Activated T-cell treated with anti-CD3 and anti-CD28 coated beads for 48 hours (primary cell): Measurements from ENCODE around the gene OR13J1.
"Not testable (repeated sequence)": the region's sequence is repeated elsewhere in the genome, so short reads cannot be mapped to it uniquely, and the experiment has no call there.

Experiments
- DNase-seq: peaks from one replicate; pipeline ENCODE4 v3.0.0-alpha.2; 2020; ENCODE audit warnings: low read depth

Gene OR13J1

DNA sequence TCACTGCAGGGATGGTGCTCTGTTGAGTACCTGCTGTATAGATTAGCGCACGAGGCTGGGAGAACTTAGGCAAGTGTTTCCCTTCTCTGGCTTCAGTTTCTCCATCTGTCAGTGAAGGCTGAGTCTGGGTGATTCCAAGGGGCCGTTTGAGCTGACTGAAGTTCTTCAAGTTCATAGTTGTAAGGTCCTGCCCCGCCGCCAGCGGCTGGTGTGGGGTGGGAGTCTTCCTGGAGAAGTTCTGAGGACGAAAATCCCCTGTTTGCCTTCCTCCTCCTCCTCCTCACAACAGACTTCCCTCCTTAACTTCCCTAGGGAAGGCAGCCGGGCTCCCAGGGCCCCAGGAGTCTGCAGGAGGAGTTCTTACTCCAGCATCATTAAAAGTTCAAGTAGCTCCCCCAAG, 34.1 kb upstream of the OR13J1 start:
- DNase-seq, result no peak

DNA sequence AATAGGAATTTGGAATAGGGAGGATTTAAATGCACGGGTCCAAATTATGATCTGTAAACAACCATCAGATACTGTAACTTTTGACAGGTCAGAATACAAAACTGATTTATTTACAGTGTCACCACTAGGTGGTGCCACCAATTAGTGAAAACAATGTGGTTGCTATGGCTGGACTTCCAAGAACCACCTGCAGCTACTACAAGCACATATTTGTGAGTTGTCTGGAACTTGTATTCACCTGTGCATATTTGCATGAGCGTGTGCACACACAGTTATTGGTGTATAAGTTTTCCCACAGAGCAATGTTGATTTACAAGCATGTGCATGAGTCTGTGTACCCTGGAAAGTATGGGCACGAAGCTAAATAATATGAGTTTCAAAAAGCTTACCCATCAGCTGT, 32.8 kb upstream of the OR13J1 start:
- DNase-seq, result no peak

DNA sequence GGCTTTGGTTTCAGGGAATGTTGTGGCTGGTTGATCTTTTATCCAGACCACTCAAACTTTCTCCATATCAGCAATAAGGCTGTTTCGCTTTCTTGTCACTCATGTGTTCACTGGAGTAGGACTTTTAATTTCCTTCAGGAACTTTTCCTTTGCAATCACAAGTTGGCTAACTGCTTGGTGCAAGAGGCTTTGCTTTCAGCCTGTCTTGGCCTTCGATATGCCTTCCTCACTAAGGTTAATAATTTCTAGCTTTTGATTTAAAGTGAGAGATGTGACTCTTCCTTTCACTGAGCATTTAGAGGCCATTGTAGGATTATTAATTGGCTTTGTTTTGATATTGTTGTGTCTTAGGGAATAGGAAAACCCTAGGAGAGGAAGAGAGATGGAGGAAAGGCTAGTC, 28.8 kb upstream of the OR13J1 start:
- DNase-seq, result no peak

DNA sequence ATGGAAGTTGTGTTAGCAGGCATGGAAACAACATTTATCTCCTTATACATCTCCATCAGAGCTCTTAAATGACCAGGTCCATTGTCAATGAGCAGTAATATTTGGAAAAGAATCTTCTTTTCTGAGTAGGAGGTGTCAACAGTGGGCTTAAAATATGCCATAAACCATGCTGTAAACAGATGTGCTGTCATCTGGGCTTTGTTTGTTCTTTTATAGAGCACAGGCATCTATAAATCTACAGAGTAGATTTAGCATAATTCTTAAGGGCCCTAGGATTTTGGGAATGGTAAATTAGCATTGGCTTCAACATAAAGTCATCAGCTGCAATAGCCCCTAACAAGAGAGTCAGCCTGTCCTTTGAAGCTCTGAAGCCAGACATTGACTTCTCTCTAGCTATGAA, 28.1 kb upstream of the OR13J1 start:
- no peak for DNase-seq

DNA sequence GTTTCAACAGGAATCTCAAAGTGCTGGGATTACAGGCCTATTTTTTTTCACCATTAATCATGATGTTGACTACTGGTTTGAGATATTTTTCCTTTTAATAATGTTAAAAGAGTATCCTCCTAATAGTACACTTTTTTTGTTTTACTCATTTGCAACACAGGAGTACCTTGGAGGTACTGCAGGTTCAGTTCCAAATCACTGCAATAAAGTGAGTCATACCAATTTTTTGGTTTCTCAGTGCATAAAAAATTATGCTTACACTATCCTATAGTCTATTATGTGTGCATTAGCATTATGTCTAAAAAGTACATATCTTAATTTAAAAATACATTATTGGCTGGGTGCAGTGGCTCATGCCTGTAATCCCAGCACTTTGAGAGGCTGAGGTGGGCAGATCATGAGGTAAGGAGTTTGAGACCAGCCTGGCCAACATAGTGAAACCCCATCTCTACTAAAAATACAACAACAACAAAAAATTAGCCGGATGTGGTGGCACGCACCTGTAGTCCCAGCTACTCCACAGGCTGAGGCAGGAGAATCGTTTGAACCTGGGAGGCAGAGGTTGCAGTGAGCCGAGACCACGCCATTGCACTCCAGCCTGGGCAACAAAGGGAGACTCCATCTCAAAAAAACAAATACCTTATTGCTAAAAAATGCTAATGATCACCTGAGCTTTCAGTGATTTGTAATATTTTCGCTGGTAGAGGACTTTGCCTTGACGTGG, 27.3 kb upstream of the OR13J1 start:
- DNase-seq, result not testable (repeated sequence)

DNA sequence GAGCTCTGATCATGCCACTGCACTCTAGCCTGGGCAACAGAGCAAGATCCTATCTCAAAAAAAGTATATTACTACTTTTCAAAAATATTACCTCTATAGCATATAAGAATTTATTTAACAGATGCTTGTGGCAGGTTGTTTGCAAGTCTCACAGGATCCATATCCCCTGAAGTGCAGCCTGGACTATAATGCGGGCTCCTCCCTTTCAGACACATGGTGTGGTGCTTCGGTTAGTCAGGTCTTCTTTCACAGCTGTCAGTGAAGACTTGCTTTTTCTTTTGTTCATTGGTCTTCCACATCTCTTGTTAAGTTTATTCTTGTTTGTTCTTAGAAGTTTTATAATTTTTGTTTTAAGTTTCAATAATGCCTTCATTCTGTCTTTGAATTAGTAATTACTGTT, 26.4 kb upstream of the OR13J1 start:
- DNase-seq, result no peak

DNA sequence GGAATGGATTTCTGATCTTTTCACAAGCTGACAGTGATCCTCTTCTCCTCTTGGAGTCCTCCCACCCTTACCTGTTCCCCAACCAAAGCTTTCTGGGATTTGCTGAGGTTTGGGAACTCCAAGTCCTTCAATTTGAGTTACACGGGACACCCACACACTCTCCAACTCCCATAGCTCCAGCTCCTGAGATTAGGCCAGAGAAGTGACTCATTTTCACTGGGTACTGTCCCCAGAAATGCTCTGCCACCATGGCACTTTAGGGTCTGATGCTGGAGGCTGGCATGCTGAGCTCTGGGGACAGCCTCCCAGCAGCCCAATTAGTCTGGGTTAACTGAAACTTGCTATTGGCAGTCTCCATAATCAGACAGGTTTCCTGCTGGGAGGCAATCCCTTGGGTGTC, 21.9 kb upstream of the OR13J1 start:
- DNase-seq, result no peak

DNA sequence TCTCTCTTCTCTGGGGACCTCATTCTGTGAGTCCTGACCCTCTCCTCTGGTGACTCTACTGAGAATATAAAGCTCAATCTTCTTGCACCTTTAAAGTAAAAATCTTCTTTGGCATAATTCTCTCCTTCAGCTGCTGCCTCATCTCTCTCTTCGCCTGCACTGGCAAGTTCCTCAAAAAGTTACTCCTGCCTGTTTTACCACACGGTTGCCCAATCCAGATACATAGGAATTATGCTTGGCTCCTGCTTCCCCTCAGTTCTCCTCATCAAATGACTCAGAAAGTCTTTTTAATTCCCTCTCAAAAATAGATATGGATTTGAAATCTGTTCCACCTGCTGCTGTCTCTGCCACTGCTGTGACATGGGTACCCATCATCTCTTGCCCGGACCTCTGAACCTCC, 21.4 kb upstream of the OR13J1 start:
- no peak for DNase-seq

DNA sequence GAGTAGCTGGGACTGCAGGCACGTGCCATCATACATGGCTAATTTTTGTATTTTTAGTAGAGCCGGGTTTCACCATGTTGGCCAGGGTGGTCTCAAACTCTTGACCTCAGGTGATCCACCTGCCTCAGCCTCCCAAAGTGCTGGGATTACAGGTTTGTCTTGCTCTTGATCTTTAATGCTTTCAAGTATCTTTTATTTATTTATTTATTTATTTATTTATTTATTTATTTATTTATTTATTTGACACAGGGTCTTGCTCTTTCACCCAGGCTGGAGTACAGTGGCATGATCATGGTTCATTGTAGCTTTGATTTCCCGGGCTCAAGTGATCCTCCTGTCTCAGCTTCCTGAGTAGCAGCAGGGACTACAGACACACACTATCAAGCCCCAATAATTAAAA, 14.7 kb upstream of the OR13J1 start:
- DNase-seq, result not testable (repeated sequence)

DNA sequence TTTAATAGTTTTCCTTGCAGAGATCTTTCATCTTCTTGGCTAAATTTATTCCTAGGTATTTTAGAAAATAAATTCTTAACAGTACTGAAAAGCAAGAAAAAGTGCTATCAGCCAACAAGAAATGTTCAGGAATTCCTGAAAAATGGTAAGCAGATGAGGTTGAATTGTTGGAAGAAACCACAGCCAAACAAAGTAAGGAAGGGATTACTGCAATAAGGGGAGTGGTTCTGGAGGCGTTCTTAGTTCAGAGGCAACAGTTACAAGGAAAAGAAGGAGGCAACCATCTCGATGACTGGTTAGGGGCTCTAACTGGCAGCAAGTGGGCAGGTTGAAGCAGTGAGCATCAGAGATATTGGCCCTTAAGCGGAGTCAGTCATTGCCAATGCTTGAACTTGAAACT, 12.8 kb upstream of the OR13J1 start:
- DNase-seq, result no peak

DNA sequence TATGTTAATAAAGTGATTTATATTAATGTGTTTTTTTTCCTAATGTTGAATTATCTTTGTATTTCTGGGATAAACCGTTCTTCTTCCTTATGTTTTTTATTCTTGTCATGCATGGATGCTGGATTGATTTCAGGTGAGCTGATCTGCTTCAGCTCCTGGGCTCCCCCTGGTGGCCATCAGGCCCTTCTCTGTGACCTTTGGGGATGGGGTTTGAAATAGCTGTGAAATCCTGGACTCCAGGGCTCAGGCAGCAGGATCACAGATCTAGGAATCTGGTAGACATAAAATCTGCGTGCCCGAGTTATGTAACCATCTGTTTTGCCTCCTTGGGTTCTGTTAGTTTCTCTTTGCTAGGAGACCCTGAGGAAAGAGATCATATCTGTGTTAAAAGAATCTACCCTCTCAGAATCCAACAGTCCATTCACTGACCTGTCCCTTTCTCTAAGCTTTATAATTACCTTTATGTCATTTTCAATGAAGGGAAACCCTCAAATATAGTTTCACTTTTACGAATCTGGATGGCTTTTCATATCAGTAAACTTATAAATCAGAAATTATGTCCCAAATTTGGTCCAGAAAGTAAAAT, 12.2 kb upstream of the OR13J1 start:
- peak; percentile 70 for DNase-seq

DNA sequence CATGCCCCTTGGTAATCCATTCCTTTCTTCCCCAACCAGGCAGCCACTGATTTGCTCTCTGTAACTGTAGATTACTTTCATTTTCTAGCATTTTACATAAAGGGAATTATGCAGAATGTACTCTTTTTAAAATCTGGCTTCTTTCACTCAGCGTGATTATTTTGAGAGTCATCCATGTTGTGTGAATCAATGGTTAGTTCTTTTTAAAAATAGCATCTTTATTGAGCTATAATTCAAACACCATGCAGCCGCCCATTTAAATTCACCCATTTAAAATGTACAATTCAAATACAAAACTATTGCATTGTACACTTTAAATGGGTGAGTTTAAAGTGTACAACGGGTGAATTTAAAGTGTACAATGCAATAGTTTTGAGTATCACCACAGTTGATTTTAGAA, 2.3 kb upstream of the OR13J1 start:
- DNase-seq, result no peak

DNA sequence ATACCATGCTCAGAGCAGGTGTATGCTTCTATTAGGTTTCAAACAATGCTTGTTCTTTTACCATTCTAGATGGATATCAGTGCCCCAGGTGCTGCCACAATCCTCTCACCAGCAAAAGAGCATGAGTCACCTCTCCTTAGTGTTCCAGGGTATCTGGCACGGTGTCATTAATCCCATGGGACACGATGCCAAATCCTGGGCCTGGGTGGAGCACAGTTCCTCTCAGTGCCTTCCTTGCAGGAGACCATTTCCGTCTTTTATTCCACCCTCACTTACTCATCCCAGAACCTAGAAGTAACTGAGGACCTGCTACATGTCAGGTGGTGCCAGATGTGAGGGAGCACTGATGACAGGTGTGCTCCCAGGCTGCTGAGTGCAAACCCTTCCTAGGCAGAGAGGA, 1.3 kb upstream of the OR13J1 start:
- no peak for DNase-seq

DNA sequence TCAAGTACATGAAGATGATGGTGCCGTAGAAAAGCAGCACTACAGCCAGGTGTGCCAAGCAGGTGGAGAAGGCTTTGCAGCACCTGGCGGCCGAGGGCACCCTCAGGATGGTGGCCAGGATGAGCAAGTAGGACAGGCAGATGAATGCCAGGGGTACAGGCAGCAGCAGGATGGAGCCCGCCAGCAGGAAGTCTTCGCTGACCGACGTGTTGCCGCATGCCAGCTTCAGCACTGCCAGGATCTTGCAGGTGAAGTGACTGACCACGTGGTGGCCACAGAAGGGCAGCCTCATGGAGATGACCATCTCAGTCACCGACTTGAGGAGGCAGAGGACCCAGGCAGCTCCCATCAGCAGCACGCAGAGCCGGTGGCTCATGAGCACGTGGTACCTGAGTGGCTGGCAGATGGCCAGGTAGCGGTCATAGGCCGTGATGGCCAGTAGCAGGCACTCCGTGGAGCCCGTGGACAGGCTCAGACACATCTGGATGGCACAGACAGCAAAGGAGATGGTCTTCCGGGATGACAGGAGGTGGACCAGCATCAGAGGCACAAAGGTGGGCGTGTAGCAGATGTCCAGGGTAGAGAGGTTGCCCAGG, 482 bp downstream of the OR13J1 start:
- no peak for DNase-seq

DNA sequence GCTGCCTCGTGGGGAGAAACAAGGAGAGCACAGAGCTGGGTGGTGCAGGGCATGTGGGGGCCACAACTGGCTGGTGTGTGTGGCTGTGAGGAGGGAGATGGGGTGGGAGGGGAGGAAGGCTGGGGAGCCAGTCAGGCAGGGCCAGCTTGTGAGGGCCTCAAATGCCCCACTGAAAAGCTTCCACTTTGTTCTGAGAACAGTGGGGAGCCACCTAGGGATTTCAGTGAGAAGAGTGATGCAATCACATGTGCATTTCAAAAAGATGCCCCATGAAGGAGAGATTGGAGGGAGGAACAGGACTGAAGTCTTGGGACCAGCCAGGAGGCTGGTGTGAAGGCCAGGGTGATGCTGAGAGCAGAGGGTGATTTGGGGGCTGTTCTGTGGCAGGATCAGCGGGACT, 1.3 kb downstream of the OR13J1 start:
- DNase-seq, result no peak

DNA sequence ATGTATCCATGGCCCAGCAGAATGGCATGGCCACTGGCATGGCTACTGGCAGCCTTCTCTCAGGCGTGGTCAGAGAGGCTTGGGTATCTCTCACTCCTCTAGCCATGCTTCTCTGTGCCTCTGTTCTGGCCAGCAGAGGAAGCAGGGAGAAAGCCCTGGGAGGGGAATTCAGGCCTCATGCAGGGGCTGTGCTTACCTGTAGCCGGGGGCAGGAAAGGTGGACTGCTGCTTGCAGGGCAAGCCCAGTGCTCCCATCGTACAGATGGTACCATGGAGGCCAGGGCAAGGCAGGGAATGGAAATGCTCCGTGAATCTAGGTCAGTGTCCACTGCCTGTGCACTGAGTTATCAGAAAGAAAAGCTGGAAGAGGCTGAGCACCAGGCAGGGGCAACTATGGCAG, 2.7 kb downstream of the OR13J1 start:
- no peak for DNase-seq

DNA sequence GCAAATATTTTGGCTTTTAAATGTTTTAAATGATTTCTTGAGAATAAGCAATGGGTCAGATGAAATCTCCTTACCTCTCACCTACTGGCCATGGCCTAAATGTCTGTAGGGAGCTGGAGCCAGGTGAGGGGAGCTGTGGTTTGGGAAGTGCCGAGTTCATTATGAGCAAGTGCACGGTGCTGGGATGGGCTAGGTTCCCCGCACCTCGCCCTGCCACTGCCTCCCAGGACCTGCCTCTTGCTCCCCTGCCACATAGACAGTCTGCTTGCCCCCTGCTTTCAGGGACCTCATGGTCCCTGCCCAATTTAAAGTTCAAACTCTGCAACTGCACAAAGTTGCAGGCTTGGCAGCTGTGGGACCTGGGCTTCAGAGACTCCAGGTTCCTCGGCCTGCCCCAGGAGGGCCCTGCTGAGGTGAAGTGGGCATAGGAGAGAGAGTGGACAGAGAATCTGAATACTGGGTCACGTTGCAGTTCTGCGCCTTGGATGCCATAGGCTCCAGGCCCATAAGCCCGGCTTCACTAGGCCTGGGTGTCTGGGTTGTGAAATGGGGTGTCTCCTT, 5.4 kb downstream of the OR13J1 start:
- no peak for DNase-seq

DNA sequence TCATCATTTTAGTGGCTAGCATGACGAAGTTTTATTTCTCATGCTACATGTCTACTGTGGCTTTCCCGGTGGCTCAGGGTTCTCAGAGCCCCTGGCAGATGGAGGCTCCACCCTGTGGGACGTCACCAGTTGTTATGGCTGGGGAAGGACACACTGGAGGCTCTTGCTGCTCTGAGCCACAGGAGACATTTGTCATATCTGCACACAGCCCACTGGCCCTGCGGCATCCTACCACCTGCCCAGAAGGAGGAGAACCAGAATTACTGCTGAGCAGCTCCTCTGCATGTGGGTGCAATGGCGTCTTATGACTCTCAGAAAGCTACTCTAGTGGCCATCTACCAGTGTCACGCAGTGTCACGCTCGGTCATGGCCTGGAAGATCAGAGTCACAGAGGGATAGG, 6.6 kb downstream of the OR13J1 start:
- DNase-seq, result no peak

DNA sequence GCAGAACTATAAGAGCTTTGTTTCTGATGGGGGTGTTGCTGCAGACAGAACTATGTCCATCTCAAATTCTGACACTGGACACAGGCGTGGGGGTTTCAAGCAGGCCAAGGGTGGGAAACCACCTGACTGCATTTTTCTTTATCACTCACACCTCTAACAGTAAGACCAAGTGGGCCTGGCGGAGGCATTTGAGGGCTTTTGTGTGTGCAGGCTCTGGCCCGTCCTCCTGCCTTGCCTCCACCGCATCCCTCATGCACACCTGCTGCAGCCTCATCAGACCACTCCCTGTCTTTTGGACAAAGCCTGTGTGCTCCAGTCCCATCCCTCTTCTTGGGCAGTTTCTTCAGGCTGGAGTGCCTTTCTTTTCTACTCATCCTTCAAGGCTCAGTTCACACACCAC, 7.9 kb downstream of the OR13J1 start:
- DNase-seq, result no peak

DNA sequence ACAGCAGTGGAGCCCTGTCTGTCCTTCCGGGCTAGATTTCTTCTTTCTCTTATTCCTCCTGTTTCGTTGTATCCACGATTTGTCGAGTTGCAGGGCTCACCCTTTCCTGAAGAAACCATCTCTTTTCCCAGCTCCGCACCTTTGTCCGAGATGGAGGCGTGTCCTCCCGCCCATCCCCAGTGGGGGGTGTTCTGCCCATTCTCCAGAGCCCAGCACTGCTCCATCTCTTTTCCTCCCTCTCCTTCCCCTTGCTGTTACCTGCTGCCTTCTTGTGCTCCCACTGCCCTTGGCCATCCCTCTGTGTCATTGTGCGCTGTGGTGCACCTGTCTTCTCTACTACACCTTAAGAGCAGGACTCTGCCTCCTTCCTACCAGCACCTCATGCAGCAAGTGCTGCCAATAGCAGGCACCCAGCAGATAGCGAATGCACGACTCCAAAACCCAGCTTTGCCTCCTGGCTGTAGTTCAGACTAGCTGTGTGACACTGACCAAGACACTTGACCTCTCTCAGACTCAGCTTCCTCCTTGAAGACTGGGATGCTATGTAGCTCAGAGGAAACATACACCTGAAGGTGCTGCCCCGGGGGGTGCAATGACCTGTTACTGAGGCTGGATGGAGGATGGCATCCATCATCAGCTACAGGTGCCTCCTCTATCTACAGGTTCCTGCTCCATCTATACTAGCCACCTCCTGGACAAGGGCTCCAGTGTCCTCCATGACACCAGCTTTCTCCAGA, 8.9 kb downstream of the OR13J1 start:
- DNase-seq, result no peak

DNA sequence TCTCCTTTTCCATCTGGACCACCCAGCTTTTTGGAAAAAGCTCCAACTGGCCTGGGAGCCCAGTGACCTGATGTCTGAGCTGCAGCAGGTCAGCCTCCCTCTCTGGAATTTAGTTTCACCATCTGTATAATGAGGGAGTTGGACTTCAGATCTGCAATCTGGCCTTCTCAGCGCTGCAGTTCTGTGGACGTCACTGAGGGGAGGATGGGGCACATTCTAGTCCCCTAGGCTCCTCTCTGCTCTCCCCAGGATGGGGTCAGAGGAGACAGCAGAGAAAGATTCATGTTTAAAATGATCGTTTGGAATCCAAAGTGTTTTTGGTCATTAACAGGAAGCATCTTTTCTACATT, 10.2 kb downstream of the OR13J1 start:
- DNase-seq, result no peak

DNA sequence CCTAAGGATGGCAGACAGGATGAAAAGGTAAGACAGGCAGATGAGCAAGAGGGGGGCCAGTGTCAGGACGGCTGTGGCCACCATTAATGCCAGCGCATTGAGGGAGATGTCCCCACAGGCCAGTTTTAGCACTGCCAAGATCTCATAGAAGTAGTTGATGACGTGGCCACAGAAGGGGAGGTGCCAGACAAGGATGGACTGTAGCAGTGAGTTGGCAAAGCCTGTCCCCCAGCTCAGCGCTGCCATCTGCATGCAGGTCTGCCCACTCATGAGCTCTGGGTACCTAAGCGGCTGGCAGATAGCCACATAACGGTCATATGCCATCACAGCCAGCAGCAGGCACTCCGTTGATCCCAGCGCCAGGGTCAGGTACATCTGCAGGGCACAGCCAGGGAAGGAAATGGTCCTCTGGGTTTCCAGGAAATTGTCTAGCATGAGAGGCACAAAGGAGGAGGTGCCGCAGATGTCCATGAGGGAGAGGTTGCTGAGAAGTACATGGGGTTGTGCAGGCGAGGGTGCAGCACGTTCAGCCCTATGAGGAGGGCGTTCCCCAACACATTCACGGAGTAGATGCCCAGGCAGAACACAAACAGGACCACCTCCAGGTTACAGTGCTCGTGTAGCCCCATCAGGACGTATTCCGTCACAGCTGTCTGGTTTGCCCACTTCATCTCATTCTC, 10.8 kb downstream of the OR13J1 start:
- no peak for DNase-seq
